GM12878 (cell line): ENCODE results near the gene DPY19L3.

Source experiments
- CEBPB ChIP-seq, 2 experiments: fragments of 150-350 bp in 1 of 2; IDR thresholded peaks; 2 replicates each; pipeline ENCODE4 v1.6.1; 2012 to 2014; ENCODE audit warnings: low read depth in 2 of 2, low read length in 2 of 2, borderline replicate concordance in 1 of 2, inconsistent platforms in 1 of 2
- CTCF ChIP-seq, 3 experiments: IDR thresholded peaks in 2 of 3; conservative IDR thresholded peaks in 1 of 3; 2 replicates each; pipeline ENCODE4 v1.5.1; 2011; ENCODE audit warnings: low read depth in 3 of 3, low read length in 3 of 3, mild to moderate bottlenecking in 3 of 3, control low read depth in 2 of 3, moderate library complexity in 2 of 3, inconsistent platforms in 1 of 3, mixed read lengths in 1 of 3; ENCODE audit not compliant: control insufficient read depth in 2 of 3, insufficient read depth in 1 of 3; ENCODE audit errors: extremely low read depth in 1 of 3
- FOXM1 ChIP-seq: IDR thresholded peaks from 2 replicates; pipeline ENCODE4 v1.6.1; 2012; ENCODE audit warnings: low read depth, mild to moderate bottlenecking, inconsistent platforms, low read length, moderate library complexity
- MTA2 ChIP-seq: fragments of 450-650 bp; IDR thresholded peaks from 2 replicates; pipeline ENCODE4 v1.6.1; 2016; ENCODE audit warnings: low read depth, mild to moderate bottlenecking, moderate library complexity
- NR2C2 ChIP-seq: IDR thresholded peaks from 2 replicates; pipeline ENCODE4 v1.6.1; 2011; ENCODE audit warnings: borderline replicate concordance, low read depth; ENCODE audit not compliant: control insufficient read depth, insufficient read length
- ZNF274 ChIP-seq: IDR thresholded peaks from one replicate; pipeline ENCODE4 v1.8.0; 2011; ENCODE audit not compliant: insufficient read length, insufficient read depth

DNA sequence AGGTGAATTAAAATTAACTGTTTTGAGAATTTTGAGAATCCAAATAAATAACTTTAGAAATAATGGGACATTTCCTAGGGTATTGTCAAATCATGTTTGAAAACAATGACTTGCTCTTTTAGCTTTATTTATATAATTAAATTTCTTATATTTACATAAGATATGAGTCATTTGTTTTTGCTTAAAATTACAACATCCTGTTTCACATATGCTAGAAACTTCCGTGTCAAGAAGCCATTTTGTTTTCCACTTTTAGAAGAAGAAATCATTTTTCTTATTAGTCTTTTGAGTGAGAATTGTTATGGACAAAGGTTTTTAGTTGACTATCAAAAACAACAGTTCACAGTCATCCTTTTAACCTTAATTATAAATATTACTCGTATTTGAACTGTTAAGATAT, 48.2 kb downstream of the DPY19L3 start:
- TF ChIP-seq CEBPB (IDR thresholded peaks at IDR 0.05; ENCODE audit: borderline replicate concordance in 1 of 2, low read depth in 2 of 2, low read length in 2 of 2) (no peak), ZNF274 (no peak), CTCF (IDR thresholded peaks at IDR 0.05 in 2 of 3, conservative IDR thresholded peaks at IDR 0.05 in 1 of 3; ENCODE audit: control insufficient read depth in 2 of 3, extremely low read depth in 1 of 3, insufficient read depth in 1 of 3, low read depth in 3 of 3, low read length in 3 of 3) (no peak), NR2C2 (no peak), MTA2 (no peak), FOXM1 (no peak)
